Measurements from ENCODE around the gene PRDM5. TPM values are rescaled to one million over a fixed set of nuclear protein-coding genes. Genes with fewer than 3 reads are reported as not detected.

The PRDM5 gene
- total RNA-seq, 1 donor: 30.7 TPM

DNA sequence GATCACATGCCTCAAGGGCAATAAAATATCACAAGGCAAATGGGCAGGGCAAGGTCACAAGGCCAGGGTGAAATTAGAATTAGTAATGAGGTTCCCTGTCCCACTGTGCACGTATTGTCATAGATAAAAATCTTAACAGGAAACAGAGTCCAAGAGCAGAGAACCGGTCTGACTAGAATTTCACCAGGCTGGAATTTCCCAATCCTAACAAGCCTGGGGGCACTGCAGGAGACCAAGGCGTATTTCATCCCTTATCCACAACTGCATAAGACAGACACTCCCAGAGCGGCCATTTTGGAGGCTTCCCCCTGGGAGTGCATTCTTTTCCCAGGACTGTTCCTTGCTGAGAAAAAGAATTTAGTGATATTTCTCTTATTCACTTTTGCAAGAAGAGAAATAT is 25.9 kb upstream of the PRDM5 start:
- no peak overlapping the region for H3K4me3 ChIP-seq (ENCODE audit: low read depth, low read length)
- DNase-seq (ENCODE audit: low read depth): no peak
- TF ChIP-seq CTCF (IDR thresholded peaks at IDR 0.05; ENCODE audit: insufficient read depth, low read depth, low read length): no peak

DNA sequence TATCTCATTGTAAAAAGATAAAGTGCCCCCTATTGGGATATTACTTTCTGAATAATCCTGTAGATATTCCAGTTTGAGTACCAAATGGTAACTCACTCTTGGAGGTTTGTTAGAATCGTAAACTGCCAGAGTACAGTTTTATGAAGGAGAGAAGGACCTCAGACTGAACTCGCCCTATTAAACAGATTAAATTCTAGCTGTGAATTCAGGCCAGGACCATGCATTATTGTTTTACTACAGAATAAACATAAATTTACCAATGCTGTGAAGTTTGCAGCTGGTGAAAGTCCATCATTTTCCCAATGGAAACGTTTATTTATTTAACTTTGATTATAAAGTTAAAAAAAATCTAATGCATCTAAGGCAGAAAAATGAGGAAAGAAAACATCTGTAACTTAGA is 20.2 kb upstream of the PRDM5 start:
- no peak for DNase-seq (ENCODE audit: low read depth)
- no peak overlapping the region for H3K4me3 ChIP-seq (ENCODE audit: low read depth, low read length)
- TF ChIP-seq CTCF (IDR thresholded peaks at IDR 0.05; ENCODE audit: insufficient read depth, low read depth, low read length): no peak

DNA sequence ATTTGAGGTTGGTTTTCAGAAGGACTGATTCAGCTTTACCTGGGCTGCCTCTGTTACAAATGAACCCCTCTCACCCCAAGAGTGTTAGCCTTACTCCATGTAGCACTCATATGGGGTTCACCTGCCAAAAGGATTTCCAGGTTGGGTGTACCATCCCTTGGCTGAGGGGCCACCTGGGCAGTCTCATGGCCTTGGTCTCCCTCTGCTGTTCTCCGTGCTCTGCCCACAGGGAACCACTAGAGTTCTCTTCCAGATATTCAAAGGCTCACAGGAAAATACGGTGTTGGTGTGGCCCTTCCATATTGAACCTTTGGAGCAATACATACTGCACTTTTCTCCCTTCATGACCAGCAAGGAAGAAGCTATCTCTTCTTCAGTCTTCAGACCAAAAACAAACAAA is 18.0 kb upstream of the PRDM5 start:
- H3K4me3 ChIP-seq (ENCODE audit: low read depth, low read length): no peak overlapping the region
- TF ChIP-seq CTCF (IDR thresholded peaks at IDR 0.05; ENCODE audit: insufficient read depth, low read depth, low read length): peak; percentile 9
- no peak for DNase-seq (ENCODE audit: low read depth)

DNA sequence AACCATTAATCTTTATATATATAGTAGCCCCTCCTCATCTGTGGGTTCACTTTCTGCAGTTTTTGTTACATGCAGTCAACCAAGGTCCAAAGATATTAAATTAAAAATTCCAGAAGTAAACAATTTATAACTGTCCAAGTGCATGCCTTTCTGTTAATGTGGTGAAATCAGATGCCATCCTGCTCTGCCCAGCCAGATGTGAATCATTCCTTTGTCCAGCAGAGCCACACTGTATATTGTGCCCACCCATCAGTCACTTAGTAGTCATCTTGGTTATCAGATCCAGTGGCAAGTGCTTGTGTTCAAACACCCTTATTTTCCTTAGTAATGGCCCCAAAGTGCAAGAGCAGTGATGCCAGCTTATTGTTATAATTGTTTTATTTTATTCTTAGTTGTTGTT is 17.2 kb upstream of the PRDM5 start:
- no peak for DNase-seq (ENCODE audit: low read depth)
- TF ChIP-seq CTCF (IDR thresholded peaks at IDR 0.05; ENCODE audit: insufficient read depth, low read depth, low read length): no peak
- H3K4me3 ChIP-seq (ENCODE audit: low read depth, low read length): no peak overlapping the region

- TF ChIP-seq CTCF (IDR thresholded peaks at IDR 0.05; ENCODE audit: insufficient read depth, low read depth, low read length): no peak
- no peak for DNase-seq (ENCODE audit: low read depth)
- no peak overlapping the region for H3K4me3 ChIP-seq (ENCODE audit: low read depth, low read length)
Observed at GRCh38 chr4:120929847-120930246, 7.3 kb upstream of the PRDM5 start.

DNA sequence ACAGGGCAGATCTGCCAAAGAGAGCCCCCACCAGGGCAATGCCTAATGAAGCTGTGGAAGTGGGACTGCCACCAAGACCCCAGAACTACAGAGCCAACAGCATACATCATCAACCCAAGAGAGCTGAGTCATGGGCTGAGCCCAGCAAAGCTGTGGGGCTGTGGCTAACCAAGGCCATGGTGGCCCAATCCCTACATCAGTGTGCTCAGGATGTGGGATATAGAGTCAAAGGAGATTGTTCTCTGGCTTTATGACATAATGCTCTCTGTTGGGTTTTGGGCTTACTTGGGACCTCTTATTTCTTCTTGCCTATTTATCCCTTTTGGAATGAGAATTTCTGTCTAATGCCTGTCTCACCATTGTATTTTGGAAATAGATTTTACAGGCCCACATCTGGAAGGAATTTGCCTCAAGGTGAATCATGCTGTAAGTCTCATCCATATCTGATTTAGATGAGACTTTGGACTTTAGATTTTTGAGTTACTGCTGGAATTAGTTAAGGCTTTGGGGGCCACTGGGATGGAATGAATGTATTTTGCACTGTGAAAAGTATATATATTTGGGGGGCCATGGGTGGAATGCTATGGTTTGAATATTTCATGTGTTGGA is 5.4 kb upstream of the PRDM5 start:
- no peak for DNase-seq (ENCODE audit: low read depth)
- TF ChIP-seq CTCF (IDR thresholded peaks at IDR 0.05; ENCODE audit: insufficient read depth, low read depth, low read length): no peak
- no peak overlapping the region for H3K4me3 ChIP-seq (ENCODE audit: low read depth, low read length)

DNA sequence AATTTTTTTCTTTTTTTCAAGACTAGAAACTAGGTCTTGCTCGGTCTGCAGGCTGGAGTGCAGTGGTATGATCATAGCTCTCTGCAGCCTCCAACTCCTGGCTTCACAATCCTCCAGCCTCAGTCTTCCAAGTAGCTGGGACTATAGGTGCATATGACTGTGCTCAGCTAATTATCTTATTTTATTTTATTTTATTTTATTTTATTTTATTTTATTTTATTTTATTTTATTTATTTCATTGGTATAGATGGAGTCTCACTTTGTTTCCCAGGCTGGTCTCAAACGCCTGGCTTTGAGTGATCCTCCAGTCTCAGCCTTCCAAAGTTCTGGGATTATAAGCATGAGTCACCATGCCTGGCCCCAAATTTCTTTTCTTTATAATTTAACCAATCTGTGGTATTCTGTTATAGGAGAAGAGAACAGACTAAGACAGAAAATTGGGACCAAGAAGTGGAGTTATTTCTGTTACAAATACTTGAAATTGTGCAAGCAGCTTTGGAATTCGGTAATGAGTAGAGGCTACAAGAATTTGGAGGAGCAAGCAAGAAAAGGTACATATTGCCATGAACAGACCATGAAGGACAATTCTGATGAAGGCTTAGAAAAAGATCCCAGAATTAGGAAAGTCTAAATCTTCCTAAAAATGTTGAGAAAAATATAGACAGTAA is 4.0 kb upstream of the PRDM5 start:
- H3K4me3 ChIP-seq (ENCODE audit: low read depth, low read length): no peak overlapping the region
- TF ChIP-seq CTCF (IDR thresholded peaks at IDR 0.05; ENCODE audit: insufficient read depth, low read depth, low read length): no peak
- DNase-seq (ENCODE audit: low read depth): no peak

Data from fibroblast of villous mesenchyme (primary cell).